Fibroblast of skin of scalp (primary cell): Measurements from ENCODE around the gene SLC25A17.
"Not testable (repeated sequence)": the region's sequence is repeated elsewhere in the genome, so short reads cannot be mapped to it uniquely, and the experiment has no call there.

ENCODE experiments used
- DNase-seq: peaks from one replicate; pipeline ENCODE4 v3.0.0-alpha.2; 2013

SLC25A17 gene

GRCh38 chr22:40753114-40753513 lies 66.0 kb downstream of the SLC25A17 start:
- DNase-seq = no peak

GRCh38 chr22:40751250-40751649 lies 67.9 kb downstream of the SLC25A17 start:
- no peak for DNase-seq

- DNase-seq = no peak
These were observed 69.3 kb downstream of the SLC25A17 start for GRCh38 chr22:40749829-40750228.

- no peak for DNase-seq
These were observed 70.5 kb downstream of the SLC25A17 start for GRCh38 chr22:40748388-40749355.

- DNase-seq = no peak
These were observed 71.8 kb downstream of the SLC25A17 start for GRCh38 chr22:40747361-40747760.

- no peak for DNase-seq
These were observed 72.5 kb downstream of the SLC25A17 start for GRCh38 chr22:40746428-40747220.

GRCh38 chr22:40743768-40744167 lies 75.4 kb downstream of the SLC25A17 start:
- no peak for DNase-seq

GRCh38 chr22:40741116-40741515 lies 78.0 kb downstream of the SLC25A17 start:
- no peak for DNase-seq

- no peak for DNase-seq
These were observed 79.4 kb downstream of the SLC25A17 start for GRCh38 chr22:40739721-40740120.

GRCh38 chr22:40733919-40734318 lies 85.2 kb downstream of the SLC25A17 start:
- DNase-seq = no peak

GRCh38 chr22:40732999-40733292 lies 86.2 kb downstream of the SLC25A17 start:
- no peak for DNase-seq

- DNase-seq = no peak
These were observed 89.9 kb downstream of the SLC25A17 start for GRCh38 chr22:40729284-40729683.

- DNase-seq = peak; percentile 43
These were observed 90.4 kb downstream of the SLC25A17 start for GRCh38 chr22:40728731-40729189.

GRCh38 chr22:40727964-40728615 lies 91.1 kb downstream of the SLC25A17 start:
- no peak for DNase-seq

- no peak for DNase-seq
These were observed 91.8 kb downstream of the SLC25A17 start for GRCh38 chr22:40727070-40727963.

- no peak for DNase-seq
These were observed 92.6 kb downstream of the SLC25A17 start for GRCh38 chr22:40726514-40726913.

- no peak for DNase-seq
These were observed 95.7 kb downstream of the SLC25A17 start for GRCh38 chr22:40723396-40723933.

- DNase-seq = peak; percentile 44
These were observed 97.9 kb downstream of the SLC25A17 start for GRCh38 chr22:40721266-40721665.

- peak; percentile 55 for DNase-seq
These were observed 98.4 kb downstream of the SLC25A17 start for GRCh38 chr22:40720538-40721256.

- not testable (repeated sequence) for DNase-seq
These were observed 99.0 kb downstream of the SLC25A17 start for GRCh38 chr22:40720156-40720537.
